HG02763 (cell line): Measurements from ENCODE around the gene TEX53.
A peak's percentile ranks its signal among the peaks of the same experiment; 100 is the strongest.

Experiments
- ATAC-seq: cut with Tn5 transposase; IDR thresholded peaks from one replicate; pipeline ENCODE4 v1.9.1; 2021; ENCODE audit warnings: mild to moderate bottlenecking, moderate library complexity; ENCODE audit not compliant: unreplicated experiment

TEX53 gene

DNA sequence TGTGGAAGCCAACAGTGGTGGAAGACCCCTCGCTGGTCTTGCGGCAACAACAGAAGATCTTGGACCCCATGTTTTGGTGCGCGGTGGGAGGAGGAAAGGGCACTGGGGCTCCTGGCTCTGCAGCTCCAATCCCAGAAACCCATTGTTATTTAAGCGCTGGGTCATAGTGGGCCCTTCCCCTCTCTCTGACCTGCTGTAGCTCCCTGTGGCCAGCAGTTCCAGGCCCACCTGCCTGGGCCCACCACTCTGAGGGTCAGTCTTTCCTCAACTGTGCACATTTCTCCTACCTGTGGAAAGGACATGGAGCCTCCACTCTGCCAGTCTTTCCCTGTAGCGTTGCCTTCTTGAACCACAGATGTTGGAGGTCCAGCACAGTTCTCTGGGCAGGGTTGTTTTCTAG is at the start of gene TEX53:
TEX53 (minus strand) TSS at position 101 of the 400 bp plus-strand sequence; CDS start at position 70, 31 bp downstream.
- ATAC-seq = no peak

DNA sequence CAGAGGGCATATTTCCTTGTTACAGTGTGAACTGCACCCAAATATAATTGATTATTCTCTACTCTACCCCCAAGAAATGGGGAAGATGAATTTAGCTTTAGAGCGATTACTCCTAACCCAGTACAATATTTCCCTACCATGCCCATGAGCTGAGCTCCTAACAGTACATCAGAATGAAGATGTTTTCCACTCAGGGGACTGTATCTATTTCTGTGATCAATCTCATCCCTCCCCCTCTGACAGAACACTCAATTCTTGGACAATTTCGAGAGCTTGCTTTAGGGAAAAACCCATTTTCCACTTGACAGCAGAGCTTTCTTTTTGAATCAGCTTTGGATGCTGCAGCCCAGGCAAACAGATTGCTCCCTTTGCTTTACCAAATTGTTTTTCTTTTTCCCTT is 49.1 kb upstream of the TEX53 start:
- ATAC-seq = no peak

DNA sequence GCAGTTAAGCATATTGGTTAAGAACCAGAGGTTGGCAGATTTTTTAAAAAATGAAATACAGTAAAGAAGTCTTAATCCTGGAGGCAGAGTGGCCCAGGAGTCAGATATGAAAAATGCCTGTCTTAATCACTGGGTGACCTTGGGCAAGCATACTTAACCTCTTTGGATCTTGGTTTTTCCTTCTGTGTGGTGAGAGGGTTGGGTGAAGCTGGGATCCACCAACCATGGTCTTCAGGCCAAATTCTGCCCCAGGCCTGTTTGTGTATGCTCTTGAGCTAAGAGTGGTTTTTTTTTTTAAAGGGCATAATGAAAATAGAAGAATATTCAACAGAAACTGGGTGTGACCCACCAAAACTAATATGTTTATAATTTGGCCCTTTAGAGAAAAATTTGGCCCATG is 44.4 kb upstream of the TEX53 start:
- ATAC-seq = no peak

DNA sequence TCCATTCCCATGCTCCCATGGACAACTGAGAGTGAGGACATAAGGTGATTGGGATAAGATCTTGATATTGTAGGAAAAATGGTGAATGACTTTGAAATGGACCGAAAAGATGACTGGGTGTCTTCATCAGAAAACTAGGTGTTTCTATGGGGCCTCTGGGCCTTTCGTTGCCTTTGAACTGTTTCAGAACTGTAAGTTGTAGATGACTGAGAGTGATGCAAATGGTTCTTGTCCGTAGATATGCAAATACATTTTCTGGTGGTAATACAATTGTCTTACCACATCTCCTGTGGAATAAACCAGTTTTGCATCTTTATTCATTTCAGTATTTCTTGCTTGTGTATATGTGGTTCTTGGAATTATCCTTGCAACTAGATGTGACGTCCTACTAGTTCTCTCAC is 40.3 kb upstream of the TEX53 start:
- ATAC-seq = peak; percentile 32

DNA sequence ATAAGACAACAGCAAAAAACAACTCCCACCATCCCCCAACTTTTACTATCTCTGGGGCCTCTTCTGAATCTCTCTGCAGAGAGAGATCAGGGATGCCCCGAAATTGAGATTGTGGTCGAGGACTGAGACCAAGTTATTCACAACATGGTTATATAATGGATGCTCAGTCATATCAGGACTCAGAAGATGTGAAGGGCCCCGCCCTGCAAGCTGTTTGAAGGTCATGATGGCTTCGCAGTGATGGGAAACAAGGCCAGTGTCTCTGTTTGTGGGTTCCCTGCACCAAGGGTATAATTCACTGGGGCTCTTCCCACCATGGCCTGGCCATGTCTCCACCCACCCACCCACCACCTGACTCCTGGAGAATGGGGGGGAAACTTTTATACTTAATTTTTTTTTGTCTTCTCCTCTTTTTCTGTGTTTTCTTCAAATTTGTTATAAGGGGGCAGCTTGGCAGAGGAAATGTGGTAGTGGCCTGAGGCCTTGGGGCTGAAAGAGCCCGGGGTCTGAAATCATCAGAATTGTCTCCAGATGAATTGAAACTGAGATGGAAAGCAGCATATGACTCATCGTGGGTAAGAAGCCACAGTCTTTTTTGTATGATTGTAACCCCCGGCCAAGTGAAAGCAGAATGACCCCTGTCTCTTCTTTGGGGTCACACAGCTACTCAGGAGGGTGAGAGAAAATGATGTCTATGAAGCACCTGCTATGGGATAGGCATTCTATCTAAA is 39.4 kb upstream of the TEX53 start:
- ATAC-seq = peak; percentile 63

DNA sequence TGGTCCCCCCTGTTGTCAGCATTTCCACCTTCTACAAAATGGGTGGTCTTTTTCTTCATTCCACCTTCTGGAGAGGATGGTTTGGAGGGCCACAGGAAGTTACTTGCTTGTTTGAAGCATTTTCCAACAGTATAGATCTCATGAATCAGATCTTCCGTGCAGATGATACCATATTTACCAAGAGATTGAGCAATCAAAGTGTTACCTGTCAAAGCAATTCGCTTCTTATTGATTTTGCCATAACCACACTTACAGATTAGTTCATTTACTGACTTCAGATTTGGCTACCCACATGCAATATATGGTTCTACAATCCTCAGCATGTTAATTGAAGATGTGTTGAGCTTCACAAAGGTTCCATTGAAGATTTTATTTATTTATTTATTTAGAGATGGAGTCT is 38.3 kb upstream of the TEX53 start:
- ATAC-seq = no peak

DNA sequence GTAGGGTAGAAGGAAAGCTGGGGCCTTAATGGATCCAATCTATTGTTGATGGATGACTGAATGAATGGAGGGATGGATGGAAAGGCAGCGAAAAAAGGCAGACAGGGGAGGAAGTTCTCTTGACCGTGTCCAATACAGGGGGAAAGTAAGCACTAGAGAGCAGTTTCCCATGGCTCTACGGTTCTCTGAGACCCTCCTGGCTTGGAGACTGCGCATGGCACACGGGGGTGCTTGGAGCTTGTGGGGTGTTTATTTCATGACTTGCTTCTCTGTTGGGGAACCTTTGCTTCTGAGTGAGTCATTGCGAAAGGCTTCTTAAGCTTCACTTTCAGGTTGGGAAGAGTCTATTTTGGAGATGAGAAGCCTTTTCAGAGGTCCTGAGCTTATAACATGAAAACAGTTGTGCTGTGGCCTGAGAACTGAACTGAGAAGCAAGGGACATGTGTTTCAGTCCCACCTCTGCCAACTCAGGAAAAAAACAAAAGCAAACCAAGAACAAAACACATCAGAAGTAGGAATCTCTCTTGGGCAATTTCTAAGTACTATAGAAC is 37.2 kb upstream of the TEX53 start:
- ATAC-seq = peak; percentile 29

DNA sequence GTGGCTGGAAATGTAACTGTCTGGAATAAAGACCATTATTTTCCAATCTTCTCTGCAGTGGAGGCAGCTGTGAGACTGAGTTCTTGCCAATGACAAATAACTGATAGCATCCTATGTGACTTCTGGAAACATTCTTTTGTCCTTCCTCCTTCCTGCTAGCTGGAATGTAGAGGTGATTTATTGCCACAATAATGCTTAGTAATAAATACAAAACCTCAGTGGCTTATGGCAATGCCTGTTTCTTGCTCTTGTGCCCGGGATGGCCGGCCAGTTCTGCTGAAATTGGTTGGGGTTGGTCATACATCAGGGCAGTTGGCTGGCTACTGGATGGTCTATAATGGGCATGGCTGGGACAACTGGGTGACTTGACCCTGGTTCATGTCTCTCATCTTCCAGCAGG is 36.5 kb upstream of the TEX53 start:
- ATAC-seq = no peak

DNA sequence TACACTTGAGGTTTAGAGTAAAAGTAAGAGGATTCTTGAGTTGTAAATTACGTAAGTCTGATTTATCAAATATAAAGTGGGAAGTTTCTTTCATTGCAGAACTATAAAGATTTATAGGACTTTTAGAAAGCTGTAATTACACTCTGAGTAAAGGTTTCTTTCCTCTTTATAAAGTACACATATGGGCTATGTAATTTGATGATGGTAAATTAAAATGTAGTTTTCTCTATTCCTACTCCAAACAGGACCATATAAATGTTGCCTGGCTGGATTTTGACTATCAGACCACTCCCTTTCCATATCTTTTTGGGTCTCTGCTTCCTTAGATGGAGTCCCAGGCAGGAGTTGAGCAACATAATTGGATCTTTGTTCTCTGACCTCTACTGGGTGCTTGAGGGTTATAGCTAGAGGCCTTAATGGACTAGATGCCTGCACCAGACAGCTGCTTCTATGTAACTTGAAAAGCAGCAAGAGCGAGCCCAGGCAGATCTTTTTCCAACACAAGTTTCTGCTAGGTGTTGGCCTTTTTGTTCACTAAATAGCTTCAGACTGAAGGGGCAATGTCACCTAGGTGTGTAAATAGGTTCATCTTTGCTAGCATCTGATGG is 35.7 kb upstream of the TEX53 start:
- no peak for ATAC-seq

DNA sequence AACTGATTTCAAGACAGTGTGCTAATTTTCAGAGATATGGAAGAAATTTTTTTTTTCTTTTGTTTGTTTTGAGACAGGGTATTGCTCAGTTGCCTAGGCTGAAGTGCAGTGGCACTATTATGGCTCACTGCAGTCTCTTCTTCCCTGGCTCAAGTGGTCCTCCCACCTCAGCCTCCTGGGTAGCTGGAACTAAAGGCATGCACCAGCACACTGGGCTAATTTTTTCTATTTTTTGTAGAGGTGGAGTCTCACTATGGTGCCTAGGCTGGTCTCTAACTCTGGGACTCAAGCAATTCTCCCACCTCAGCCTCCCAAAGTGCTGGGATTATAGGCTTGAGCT is 34.3 kb upstream of the TEX53 start:
- no peak for ATAC-seq

DNA sequence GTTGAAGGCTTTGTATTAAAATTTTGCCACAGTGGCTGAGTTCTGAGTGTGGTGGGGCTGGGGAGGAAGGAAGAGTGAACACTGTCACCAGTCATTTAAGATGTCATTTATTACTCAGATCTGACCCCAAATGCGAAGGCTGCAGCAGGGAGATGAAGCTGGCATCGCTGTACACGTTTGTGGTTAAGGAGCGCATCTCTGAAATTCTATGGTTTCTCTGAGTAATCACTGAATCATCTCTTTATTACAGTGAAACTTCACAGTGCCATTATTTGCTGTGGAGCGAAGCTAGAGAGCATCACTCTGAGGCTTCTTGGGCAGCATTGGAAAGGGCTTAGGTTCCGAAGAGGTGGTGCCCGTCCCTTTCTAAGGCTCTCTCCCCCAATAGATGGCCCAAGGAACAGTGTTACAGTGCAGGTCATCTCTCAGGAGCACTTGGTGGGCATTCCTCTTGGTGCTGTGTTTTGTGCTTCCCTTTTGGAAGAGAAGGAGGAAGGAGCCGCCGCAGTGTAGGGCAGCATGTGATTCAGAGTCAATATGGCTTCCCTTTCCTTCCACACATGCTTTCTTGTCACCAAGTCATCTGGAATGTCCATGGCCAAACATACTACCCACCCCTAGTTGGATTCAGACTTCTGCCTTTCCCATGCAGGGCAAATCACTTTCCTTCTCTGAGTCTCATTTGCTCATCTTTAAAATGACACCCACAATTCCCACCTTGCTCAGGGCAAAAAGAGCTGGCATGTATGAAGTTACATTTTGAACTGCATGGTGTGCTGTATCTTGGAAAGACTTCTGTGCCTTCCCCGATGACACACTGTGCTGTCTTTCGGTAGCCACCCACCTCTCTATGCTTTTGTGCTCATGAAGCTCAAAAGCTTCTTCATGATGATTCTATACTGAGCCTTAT is 33.7 kb upstream of the TEX53 start:
- no peak for ATAC-seq

DNA sequence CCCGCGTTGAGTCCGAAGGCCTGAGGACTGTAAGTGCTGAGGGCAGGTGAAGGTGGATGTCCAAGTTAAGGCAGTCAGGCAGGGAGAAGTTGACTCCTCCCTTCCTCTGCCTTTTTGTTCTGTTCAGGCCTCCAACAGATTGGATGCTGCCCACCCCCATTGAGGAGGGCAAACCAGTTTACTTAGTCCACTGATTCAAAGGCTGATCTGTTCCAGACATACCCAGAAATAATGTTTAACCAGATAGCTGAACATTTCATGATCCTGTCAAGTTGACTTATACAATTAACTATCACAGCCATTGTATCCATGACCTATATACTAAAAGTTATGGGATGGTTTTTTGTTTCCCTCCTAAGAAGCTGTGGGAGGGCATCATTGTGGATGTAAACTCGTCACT is 32.7 kb upstream of the TEX53 start:
- no peak for ATAC-seq

DNA sequence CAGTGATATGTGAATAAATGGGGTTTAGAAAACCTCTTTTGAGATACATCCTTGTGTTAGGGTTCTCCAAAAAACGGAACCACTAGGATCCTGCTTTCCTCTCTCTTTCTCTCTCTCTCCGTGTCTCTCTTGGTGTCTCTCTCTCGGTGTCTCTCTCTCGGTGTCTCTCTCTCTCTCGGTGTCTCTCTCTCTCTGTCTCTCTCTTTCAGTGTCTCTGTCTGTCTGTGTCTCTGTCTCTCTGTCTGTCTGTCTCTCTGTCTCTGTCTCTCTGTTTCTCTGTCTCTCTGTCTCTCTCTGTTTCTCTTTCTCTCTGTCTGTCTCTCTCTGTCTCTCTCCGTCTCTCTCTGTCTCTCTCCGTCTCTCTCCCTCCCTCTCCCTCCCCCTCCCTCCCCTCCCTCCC is 32.2 kb upstream of the TEX53 start:
- ATAC-seq = no peak

DNA sequence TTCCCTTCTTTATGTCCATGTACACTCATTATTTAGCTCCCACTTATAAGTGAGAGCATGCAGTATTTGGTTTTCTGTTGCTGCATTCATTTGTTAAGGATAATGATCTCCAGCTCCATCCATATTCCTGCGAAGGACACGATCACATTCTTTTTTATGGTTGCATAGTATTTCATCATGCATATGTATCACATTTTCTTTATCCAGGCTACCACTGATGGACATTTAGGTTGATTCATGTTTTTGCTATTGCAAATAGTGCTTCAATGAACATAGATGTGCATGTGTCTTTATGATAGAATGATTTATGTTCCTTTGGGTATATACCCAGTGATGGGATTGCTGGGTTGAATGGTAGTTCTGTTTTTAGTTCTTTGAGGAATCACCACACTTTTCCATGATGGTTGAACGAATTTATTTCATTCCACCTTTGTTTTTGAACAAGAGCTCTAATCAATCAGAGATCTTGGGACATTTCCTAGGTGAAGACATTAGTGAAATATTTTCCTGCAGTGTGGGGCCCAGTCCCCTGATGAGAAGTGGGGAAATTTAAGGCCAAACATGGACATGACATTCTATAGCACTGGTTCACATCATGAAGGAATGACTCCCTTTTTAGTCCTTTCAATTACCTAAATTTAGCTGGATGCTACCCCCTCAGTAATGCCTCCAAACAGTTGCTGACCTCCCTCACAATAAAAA is 31.5 kb upstream of the TEX53 start:
- ATAC-seq = no peak

DNA sequence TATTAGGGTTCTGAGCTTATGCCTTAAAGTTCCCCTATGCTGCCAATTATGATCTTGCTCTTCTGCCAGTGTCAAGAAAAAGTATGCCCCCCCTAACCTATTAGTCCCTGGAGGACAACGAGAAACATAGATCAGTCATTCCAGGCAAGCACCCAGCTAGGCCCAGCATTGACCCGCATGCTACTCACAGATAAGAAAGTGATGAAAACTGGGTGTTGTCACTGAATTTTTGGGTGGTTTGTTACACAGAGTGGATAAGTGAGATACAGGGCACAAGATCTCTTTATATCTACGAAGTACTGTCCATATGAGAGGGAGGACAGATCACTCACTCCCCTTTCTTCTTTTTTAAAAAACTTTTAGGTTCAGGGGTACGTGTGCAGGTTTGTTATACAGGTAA is 30.8 kb upstream of the TEX53 start:
- no peak for ATAC-seq

DNA sequence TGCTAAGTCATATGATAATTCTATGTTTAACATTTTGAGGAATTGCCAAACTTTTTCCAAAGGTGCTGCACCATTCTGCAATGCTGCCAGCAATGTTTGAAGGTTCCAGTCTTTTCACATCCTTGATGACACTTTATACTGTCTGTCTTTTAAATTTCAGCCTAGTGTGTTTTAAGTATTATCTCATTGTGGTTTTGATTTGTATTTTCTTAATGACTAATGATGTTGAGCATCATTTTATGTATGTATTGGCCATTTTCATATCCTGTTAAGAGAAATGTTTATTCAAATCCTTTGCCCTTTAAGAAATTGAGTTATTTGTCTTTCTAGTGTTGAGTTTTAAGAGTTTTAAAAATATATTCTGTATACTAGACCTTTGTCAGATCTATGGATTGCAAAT is 29.4 kb upstream of the TEX53 start:
- ATAC-seq = no peak

DNA sequence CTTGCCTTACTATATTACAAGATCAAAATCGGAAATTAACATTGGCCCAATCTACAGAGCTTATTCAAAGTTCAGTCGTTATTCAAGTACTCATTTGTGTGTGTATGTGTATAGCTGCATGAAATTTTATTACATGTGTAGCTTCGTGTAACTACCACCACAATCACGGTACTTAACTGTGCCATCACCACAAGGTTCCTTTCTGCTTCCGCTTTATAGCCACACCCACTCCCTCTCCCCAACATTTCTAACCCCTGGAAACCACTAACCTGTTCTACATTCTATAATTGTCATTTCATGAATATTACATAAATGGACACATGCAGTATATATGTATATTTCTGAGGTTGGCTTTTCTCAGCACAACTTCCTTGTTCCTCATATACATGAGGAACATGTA is 28.3 kb upstream of the TEX53 start:
- ATAC-seq = no peak

DNA sequence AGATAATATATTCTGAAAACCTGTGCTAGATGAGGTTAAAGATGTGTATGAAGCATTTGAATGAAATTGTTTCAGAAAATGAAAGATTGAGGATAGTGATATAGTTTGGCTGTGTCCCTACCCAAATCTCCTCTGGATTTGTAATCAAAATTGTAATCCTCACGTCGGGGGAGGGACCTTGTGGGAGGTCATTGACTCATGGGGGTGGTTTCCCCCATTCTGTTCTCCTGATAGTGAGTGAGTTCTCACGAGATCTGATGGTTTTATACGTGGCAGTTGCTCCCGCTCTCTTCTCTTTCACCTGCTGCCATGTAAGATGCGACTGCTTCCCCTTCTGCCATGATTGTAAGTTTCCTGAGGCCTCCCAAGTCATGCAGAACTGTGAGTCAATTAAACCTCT is 26.4 kb upstream of the TEX53 start:
- ATAC-seq = no peak

DNA sequence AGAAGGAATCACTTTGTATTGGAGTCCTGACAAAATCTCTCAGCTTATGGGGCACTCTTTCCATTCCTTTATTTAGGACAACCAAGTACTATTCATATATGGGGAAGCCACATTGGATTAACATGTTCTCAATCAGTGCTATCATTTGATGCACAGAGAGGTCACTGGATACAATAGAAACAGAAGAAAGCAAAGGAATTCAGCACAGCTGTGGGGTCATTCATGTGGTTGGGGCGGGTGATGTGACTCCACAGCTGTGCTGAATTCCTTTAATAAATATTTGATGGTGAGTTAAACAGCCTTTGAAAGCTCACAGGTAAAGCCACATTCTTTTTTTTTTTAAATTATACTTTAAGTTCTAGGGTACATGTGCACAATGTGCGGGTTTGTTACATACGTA is 25.2 kb upstream of the TEX53 start:
- ATAC-seq = no peak

DNA sequence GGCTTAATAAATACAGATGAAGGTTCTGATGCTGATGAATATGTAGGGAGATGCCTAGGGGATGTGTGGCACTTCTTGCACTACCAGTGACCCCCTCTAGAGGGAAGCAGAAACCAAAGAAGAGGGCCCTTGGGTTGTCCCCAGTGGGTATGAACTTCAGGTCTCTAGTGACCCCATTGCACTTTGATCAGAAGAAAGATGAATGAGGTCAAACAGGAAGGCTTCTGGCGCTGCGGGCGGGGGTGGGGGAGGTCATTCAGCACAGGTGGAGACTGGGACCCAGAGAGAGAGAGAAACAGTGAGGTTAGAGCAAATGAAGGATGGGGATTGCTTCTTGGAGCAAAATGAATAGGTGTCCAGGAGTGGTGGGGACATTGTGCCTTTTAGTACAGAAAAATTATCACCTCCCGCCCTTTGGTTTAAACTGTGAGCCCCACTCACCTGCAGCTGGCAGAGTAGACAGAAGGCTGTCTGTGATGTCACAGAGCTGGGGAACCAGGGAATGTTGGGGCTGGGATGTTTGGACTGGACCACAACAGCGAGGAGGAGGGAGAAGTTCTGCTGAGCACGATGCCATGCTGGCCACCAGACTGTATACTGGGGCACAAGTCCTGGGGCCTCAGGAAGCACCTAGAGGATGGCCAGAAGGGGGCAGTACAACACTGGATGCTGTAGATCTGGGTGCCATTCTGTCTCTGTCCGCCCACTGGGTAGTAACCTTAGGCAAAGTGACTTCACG is 24.2 kb upstream of the TEX53 start, which contains the start of gene TEX48:
TEX48 (minus strand) TSS at position 599 of the 739 bp plus-strand sequence. CDS start 10,469 bp downstream, outside the sequence.
- peak; percentile 66 for ATAC-seq
